Left ventricle myocardium inferior (tissue), 1 donor: ENCODE data around the gene RERG. TPM values are rescaled to one million over a fixed set of nuclear protein-coding genes. Genes with fewer than 3 reads are reported as not detected.

Experiments used
- DNase-seq: peaks from one replicate; pipeline ENCODE4 v3.0.0-alpha.2; 2020
- H3K27ac ChIP-seq: fragments of 200-600 bp; replicated peaks from 2 replicates; pipeline ENCODE4 v1.8.0; 2021
- H3K27me3 ChIP-seq: fragments of 200-600 bp; 2 replicates; pipeline ENCODE4 v1.8.0; 2021; ENCODE audit warnings: low read depth
- H3K36me3 ChIP-seq: fragments of 200-600 bp; 2 replicates; pipeline ENCODE4 v1.8.0; 2021
- H3K4me1 ChIP-seq: fragments of 200-600 bp; 2 replicates; pipeline ENCODE4 v1.8.0; 2021
- H3K4me3 ChIP-seq: fragments of 200-600 bp; 2 replicates; pipeline ENCODE4 v1.8.0; 2021; ENCODE audit warnings: mild to moderate bottlenecking, moderate library complexity
- H3K9me3 ChIP-seq: fragments of 200-600 bp; replicated peaks from 2 replicates; pipeline ENCODE4 v1.8.0; 2021
- intact Hi-C: fragments of 100-400 bp; cut with micrococcal nuclease; formaldehyde crosslinking; loops from one replicate; pipeline ENCODE4 v1.11.0; 2022
- total RNA-seq: library from RNA; stranded (reverse); fragmentation: NEBNext Ultra II Directional; extraction: Animal tissue kit (Norgen Biotek cat#: 25700); gene quantifications from one replicate; pipeline ENCODE4 v1.2.1, GENCODE V29; 2021
- TF ChIP-seq, protein P1 (sequence below): fragments of 200-600 bp; IDR thresholded peaks from 2 replicates; pipeline ENCODE4 v1.8.0; 2021; ENCODE audit warnings: antibody characterized with exemption, mild to moderate bottlenecking, borderline replicate concordance
- donor health status: DM: no; HTN: yes; CAD: no; lungs with severe emphysema.

RERG gene
- total RNA-seq, 1 donor from 2014 or later: 4.5 TPM

DNA sequence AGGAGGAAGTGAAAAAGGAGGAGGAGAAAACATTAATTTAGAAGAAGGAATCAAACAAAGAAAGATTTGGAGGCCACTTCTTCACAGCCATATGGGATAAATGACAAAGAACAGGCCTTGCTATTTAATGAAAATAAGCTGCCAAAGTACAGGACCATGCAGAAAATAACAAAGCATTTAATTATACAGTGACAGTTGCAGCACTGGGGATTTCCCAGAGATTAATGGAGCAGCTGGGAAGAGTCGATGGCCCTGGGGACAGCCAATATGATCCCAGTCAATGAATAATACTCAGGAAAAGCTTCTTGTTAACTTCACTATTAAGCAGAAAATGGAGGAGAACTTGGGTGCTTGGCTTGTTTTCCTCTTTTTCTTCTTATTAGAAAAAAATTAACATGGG is 34.6 kb downstream of the RERG start:
- H3K27me3 ChIP-seq: peaks cover 3% of the 10 kb centered on the region
- intact Hi-C loops: no loop called here
- no peaks in the 10 kb centered on the region for H3K4me1 ChIP-seq
- peak overlapping the region; percentile 39 for H3K27ac ChIP-seq
- H3K4me3 ChIP-seq: no peak overlapping the region
- H3K36me3 ChIP-seq: no peaks in the 10 kb centered on the region
- DNase-seq: no peak
- TF ChIP-seq, protein P1, sequence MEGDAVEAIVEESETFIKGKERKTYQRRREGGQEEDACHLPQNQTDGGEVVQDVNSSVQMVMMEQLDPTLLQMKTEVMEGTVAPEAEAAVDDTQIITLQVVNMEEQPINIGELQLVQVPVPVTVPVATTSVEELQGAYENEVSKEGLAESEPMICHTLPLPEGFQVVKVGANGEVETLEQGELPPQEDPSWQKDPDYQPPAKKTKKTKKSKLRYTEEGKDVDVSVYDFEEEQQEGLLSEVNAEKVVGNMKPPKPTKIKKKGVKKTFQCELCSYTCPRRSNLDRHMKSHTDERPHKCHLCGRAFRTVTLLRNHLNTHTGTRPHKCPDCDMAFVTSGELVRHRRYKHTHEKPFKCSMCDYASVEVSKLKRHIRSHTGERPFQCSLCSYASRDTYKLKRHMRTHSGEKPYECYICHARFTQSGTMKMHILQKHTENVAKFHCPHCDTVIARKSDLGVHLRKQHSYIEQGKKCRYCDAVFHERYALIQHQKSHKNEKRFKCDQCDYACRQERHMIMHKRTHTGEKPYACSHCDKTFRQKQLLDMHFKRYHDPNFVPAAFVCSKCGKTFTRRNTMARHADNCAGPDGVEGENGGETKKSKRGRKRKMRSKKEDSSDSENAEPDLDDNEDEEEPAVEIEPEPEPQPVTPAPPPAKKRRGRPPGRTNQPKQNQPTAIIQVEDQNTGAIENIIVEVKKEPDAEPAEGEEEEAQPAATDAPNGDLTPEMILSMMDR: no peak
- H3K9me3 ChIP-seq: no peaks in the 10 kb centered on the region

- no peak for DNase-seq
- H3K9me3 ChIP-seq: no peaks in the 10 kb centered on the region
- TF ChIP-seq, protein P1: no peak
- peaks cover 7% of the 10 kb centered on the region for H3K4me1 ChIP-seq
- peaks cover 3% of the 10 kb centered on the region for H3K27me3 ChIP-seq
- no peak overlapping the region for H3K4me3 ChIP-seq
- no peaks in the 10 kb centered on the region for H3K36me3 ChIP-seq
- intact Hi-C loops: no loop called here
- H3K27ac ChIP-seq: no peak overlapping the region
These were observed 36.7 kb downstream of the RERG start for GRCh38 chr12:15184484-15184883.

GRCh38 chr12:15183821-15184220 is 37.4 kb downstream of the RERG start:
- Histone ChIP-seq H3K36me3 (no peaks in the 10 kb centered on the region), H3K9me3 (no peaks in the 10 kb centered on the region), H3K27me3 (peaks cover 3% of the 10 kb centered on the region), H3K4me3 (no peak overlapping the region), H3K4me1 (peaks cover 7% of the 10 kb centered on the region), H3K27ac (no peak overlapping the region)
- intact Hi-C loops: no loop called here
- no peak for DNase-seq
- TF ChIP-seq, protein P1: no peak

DNA sequence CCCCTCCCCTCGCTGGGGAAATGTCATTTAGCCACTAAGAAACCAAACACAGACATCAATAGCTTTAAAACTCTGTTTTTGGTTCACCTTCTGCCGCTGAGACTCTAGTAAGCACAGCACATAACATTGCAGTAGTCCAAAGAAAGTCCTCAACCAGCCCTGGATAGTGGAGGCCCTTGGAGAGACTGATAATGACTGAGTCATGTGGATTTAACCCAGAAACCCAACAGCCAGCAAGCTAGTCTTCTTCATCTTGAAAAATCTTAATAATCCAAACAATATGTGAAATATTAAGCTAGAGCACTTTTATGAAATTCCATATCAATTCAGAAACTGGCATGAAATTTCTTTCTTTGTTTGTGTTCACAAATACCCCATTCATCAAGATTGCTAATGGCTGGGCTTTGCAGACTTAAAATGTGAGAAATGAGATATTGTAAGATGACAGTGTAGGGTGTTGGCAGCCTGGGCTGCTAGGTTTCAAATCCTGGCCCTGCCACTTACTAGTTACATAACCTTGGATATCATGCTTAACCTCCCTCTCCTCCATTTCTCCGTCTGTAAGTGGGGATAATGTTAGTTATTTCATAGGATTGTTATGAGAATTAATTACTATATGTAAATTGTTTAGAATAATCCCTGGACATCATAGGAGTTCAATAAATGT is 40.1 kb downstream of the RERG start:
- Histone ChIP-seq H3K9me3 (peaks cover under 1% of the 10 kb centered on the region), H3K27me3 (peaks cover 8% of the 10 kb centered on the region), H3K36me3 (no peaks in the 10 kb centered on the region), H3K4me1 (peaks cover 7% of the 10 kb centered on the region), H3K27ac (peak overlapping the region; percentile 68), H3K4me3 (no peak overlapping the region)
- intact Hi-C loops: no loop called here
- TF ChIP-seq, protein P1: no peak
- DNase-seq: no peak

- H3K4me1 ChIP-seq: peaks cover 7% of the 10 kb centered on the region
- TF ChIP-seq, protein P1: no peak
- peak overlapping the region; percentile 68 for H3K27ac ChIP-seq
- intact Hi-C loops: no loop called here
- DNase-seq: no peak
- H3K4me3 ChIP-seq: no peak overlapping the region
- H3K27me3 ChIP-seq: peaks cover 8% of the 10 kb centered on the region
- peaks cover 7% of the 10 kb centered on the region for H3K9me3 ChIP-seq
- H3K36me3 ChIP-seq: no peaks in the 10 kb centered on the region
These were observed 40.9 kb downstream of the RERG start for GRCh38 chr12:15180325-15180724.
